ENCODE data around the gene CARD14.

The CARD14 gene

GRCh38 chr17:80212109-80212508, 42.3 kb downstream of the CARD14 start:
- H3K4me3 ChIP-seq (ENCODE audit: extremely low read depth, insufficient read depth, low read length, poor library complexity, severe bottlenecking): no peak overlapping the region
- no peaks in the 10 kb centered on the region for H3K4me1 ChIP-seq (ENCODE audit: control insufficient read depth, insufficient read depth, low read length, poor library complexity, severe bottlenecking)
- no peaks in the 10 kb centered on the region for H3K9me3 ChIP-seq (ENCODE audit: control insufficient read depth, low read length)
- no peak overlapping the region for H3K27ac ChIP-seq (ENCODE audit: low read depth, low read length, severe bottlenecking)
- WGBS, 2 experiments (ENCODE audit: insufficient coverage in 2 of 2): 95 to 97% methylated on average over 17 to 22 of the region's 22 CpGs
- peaks cover 70% of the 10 kb centered on the region for H3K36me3 ChIP-seq (ENCODE audit: control insufficient read depth, insufficient read depth, low read length)

DNA sequence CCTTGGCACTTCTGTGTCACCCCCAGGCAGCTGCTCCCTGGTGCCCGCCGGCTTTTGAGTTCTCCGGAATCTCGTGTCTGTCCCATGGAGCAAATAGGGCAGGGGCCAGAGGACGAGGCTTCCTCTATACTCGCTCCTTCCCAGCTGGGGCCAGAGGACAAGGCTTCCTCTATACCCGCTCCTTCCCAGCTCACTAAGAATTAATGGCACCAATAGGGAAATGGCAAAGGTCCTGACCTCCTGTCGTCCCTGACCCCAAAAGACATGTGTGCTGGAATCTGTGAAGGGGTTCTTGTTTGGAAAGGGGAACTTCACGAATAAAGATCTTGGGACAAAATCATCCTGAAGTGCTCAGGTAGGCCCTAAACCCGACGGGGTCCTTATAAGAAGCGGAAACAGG, 42.7 kb downstream of the CARD14 start:
- H3K4me1 ChIP-seq (ENCODE audit: control insufficient read depth, insufficient read depth, low read length, poor library complexity, severe bottlenecking): no peaks in the 10 kb centered on the region
- no peaks in the 10 kb centered on the region for H3K9me3 ChIP-seq (ENCODE audit: control insufficient read depth, low read length)
- H3K36me3 ChIP-seq (ENCODE audit: control insufficient read depth, insufficient read depth, low read length): peaks cover 72% of the 10 kb centered on the region
- 96 to 97% methylated on average over 11 of the region's 12 CpGs for WGBS, 2 experiments (ENCODE audit: insufficient coverage in 2 of 2)
- H3K27ac ChIP-seq (ENCODE audit: low read depth, low read length, severe bottlenecking): no peak overlapping the region
- H3K4me3 ChIP-seq (ENCODE audit: extremely low read depth, insufficient read depth, low read length, poor library complexity, severe bottlenecking): no peak overlapping the region

GRCh38 chr17:80212962-80213642, 43.3 kb downstream of the CARD14 start:
- peaks cover 69% of the 10 kb centered on the region for H3K36me3 ChIP-seq (ENCODE audit: control insufficient read depth, insufficient read depth, low read length)
- no peak overlapping the region for H3K27ac ChIP-seq (ENCODE audit: low read depth, low read length, severe bottlenecking)
- no peaks in the 10 kb centered on the region for H3K9me3 ChIP-seq (ENCODE audit: control insufficient read depth, low read length)
- H3K4me3 ChIP-seq (ENCODE audit: extremely low read depth, insufficient read depth, low read length, poor library complexity, severe bottlenecking): no peak overlapping the region
- H3K4me1 ChIP-seq (ENCODE audit: control insufficient read depth, insufficient read depth, low read length, poor library complexity, severe bottlenecking): no peaks in the 10 kb centered on the region
- 95 to 97% methylated on average over 12 to 16 of the region's 19 CpGs for WGBS, 2 experiments (ENCODE audit: insufficient coverage in 2 of 2)

DNA sequence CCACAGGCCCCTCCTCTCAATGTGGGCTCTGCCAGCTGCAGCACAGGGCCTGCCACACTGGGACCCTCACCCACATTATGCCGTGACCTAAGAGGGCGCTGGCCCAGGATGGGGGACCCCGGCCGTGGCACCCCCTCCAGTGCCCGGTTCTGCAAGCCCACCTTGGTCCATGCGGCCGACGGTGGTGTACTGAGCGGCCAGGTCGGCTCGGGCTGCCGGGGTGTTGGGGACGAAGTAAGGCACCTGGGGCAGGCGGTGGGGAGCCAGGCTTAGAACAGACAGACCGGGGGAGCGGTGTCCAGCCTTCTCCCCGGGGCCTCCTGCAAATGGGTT, 43.8 kb downstream of the CARD14 start:
- Histone ChIP-seq H3K9me3 (ENCODE audit: control insufficient read depth, low read length) (no peaks in the 10 kb centered on the region), H3K4me1 (ENCODE audit: control insufficient read depth, insufficient read depth, low read length, poor library complexity, severe bottlenecking) (no peaks in the 10 kb centered on the region), H3K36me3 (ENCODE audit: control insufficient read depth, insufficient read depth, low read length) (peaks cover 64% of the 10 kb centered on the region), H3K27ac (ENCODE audit: low read depth, low read length, severe bottlenecking) (no peak overlapping the region), H3K4me3 (ENCODE audit: extremely low read depth, insufficient read depth, low read length, poor library complexity, severe bottlenecking) (no peak overlapping the region)
- 97% methylated on average over 14 to 17 of the region's 17 CpGs for WGBS, 2 experiments (ENCODE audit: insufficient coverage in 2 of 2)

DNA sequence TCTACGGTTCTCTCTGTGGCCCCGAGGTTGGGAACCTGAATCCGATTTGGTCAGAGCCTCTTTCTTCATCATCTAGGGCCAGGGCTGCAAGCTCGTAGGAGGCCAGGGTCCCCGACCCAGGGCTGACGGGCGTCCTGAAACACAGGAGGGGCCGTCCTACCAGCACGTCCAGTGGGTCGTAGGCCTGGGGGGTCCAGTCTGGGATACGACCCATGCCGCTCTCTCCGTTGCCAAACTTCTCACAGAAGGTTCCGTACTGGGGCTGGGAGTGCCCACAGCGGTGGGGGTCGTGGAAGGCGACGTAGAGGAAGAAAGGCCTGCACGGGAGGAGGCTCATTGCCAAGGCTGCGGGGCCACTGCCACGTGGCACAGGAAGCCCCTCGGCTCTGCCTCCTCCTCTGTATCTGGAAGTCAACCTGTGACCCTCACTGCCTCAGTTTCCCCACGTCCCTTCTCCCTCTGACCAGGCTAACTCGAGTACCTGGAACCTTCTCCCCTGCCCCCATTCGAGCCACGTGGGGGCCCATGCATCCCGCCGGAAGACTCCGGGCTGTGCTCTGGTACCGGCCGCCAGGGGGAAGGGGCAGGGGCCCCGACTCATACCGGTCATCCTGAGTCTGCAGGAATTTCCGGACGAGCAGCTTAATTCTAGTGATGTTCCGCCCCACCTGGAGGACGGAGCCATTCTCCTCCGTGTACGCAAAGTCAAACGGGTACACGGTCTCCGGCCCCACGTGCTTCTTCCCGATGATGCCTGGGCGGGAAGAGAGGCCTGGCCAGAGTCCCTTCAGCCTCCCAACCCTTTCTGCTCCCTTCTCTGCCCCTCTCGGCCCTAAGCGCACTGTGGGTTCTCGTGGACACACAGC, 44.4 kb downstream of the CARD14 start:
- Histone ChIP-seq H3K36me3 (ENCODE audit: control insufficient read depth, insufficient read depth, low read length) (peaks cover 58% of the 10 kb centered on the region), H3K27ac (ENCODE audit: low read depth, low read length, severe bottlenecking) (no peak overlapping the region), H3K9me3 (ENCODE audit: control insufficient read depth, low read length) (no peaks in the 10 kb centered on the region), H3K4me3 (ENCODE audit: extremely low read depth, insufficient read depth, low read length, poor library complexity, severe bottlenecking) (no peak overlapping the region), H3K4me1 (ENCODE audit: control insufficient read depth, insufficient read depth, low read length, poor library complexity, severe bottlenecking) (peaks cover 2% of the 10 kb centered on the region)
- 93 to 95% methylated on average over 41 to 47 of the region's 48 CpGs for WGBS, 2 experiments (ENCODE audit: insufficient coverage in 2 of 2)

GRCh38 chr17:80214878-80215210, 45.0 kb downstream of the CARD14 start:
- Histone ChIP-seq H3K9me3 (ENCODE audit: control insufficient read depth, low read length) (no peaks in the 10 kb centered on the region), H3K27ac (ENCODE audit: low read depth, low read length, severe bottlenecking) (no peak overlapping the region), H3K4me1 (ENCODE audit: control insufficient read depth, insufficient read depth, low read length, poor library complexity, severe bottlenecking) (peaks cover 3% of the 10 kb centered on the region), H3K36me3 (ENCODE audit: control insufficient read depth, insufficient read depth, low read length) (peaks cover 55% of the 10 kb centered on the region), H3K4me3 (ENCODE audit: extremely low read depth, insufficient read depth, low read length, poor library complexity, severe bottlenecking) (no peak overlapping the region)
- WGBS, 2 experiments (ENCODE audit: insufficient coverage in 2 of 2): 93 to 94% methylated on average over 16 to 17 of the region's 17 CpGs

- no peak overlapping the region for H3K4me3 ChIP-seq (ENCODE audit: extremely low read depth, insufficient read depth, low read length, poor library complexity, severe bottlenecking)
- H3K36me3 ChIP-seq (ENCODE audit: control insufficient read depth, insufficient read depth, low read length): peaks cover 36% of the 10 kb centered on the region
- H3K27ac ChIP-seq (ENCODE audit: low read depth, low read length, severe bottlenecking): no peak overlapping the region
- peaks cover 11% of the 10 kb centered on the region for H3K4me1 ChIP-seq (ENCODE audit: control insufficient read depth, insufficient read depth, low read length, poor library complexity, severe bottlenecking)
- H3K9me3 ChIP-seq (ENCODE audit: control insufficient read depth, low read length): no peaks in the 10 kb centered on the region
- WGBS, 2 experiments (ENCODE audit: insufficient coverage in 2 of 2): 96 to 98% methylated on average over 31 to 37 of the region's 40 CpGs
Measured at GRCh38 chr17:80216473-80217456, 46.9 kb downstream of the CARD14 start.

DNA sequence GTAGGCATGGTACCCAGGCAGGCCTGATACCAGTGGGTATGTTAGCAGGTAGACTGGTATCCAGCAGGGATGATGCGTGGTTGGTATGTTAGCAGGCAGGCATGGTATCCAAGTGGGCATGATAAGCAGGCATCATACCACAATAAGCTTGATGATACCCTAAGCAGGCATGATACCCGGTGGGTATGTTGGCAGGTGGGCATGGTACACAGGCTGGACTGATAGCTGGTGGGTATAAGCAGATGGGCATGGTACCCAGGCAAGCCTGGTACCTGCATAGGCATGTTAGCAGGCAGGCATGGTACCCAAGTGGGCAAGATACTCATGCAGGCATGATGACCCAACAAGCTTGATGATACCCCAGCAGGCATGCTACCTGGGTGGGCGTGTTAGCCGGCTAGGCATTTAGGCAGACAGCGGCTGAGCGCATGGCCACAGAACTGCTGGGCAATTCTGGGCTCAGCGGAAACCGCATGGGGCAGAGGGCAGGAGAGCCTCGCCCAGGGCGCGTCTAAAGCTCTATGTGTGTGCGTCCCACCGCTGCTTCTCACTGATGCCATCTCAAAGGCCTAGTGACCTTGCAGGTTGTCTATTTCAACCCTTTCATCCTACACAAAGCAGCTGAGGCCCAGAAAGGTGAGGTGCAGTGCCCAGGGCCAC, 48.0 kb downstream of the CARD14 start:
- H3K4me1 ChIP-seq (ENCODE audit: control insufficient read depth, insufficient read depth, low read length, poor library complexity, severe bottlenecking): peaks cover 12% of the 10 kb centered on the region
- H3K36me3 ChIP-seq (ENCODE audit: control insufficient read depth, insufficient read depth, low read length): peaks cover 38% of the 10 kb centered on the region
- H3K4me3 ChIP-seq (ENCODE audit: extremely low read depth, insufficient read depth, low read length, poor library complexity, severe bottlenecking): no peak overlapping the region
- 98% methylated on average over 12 to 13 of the region's 13 CpGs for WGBS, 2 experiments (ENCODE audit: insufficient coverage in 2 of 2)
- H3K9me3 ChIP-seq (ENCODE audit: control insufficient read depth, low read length): no peaks in the 10 kb centered on the region
- H3K27ac ChIP-seq (ENCODE audit: low read depth, low read length, severe bottlenecking): no peak overlapping the region

DNA sequence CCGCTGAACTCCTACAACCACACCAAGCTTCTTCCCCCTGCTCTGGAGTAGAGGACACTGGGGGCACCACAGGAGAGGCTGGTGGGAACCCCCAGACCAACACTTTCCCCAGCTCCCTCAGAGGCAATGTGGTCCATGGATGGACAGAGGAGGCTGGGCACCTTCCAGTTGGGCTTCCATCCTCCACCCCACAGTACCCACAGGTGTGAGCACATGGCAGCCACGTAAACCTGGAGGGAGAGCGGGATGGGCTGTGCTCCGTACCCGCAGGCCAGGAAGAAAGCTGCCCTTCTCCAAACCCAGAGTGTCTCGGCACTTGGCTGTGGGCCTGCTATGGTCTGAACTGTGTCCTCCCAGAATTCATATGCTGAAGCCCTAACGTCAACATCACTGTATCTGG, 48.6 kb downstream of the CARD14 start:
- WGBS, 2 experiments (ENCODE audit: insufficient coverage in 2 of 2): 88 to 91% methylated on average over 5 to 6 of the region's 7 CpGs
- peaks cover 12% of the 10 kb centered on the region for H3K4me1 ChIP-seq (ENCODE audit: control insufficient read depth, insufficient read depth, low read length, poor library complexity, severe bottlenecking)
- H3K36me3 ChIP-seq (ENCODE audit: control insufficient read depth, insufficient read depth, low read length): peaks cover 44% of the 10 kb centered on the region

More for the DNA sequence above, 48.6 kb downstream of the CARD14 start:
- no peak overlapping the region for H3K27ac ChIP-seq (ENCODE audit: low read depth, low read length, severe bottlenecking)
- no peak overlapping the region for H3K4me3 ChIP-seq (ENCODE audit: extremely low read depth, insufficient read depth, low read length, poor library complexity, severe bottlenecking)
- H3K9me3 ChIP-seq (ENCODE audit: control insufficient read depth, low read length): no peaks in the 10 kb centered on the region

All from mesodermal cell (in vitro differentiated cells).